GM10847 (cell line): Measurements from ENCODE around the gene PGM5.

ENCODE experiments used
- POLR2A ChIP-seq: IDR thresholded peaks from 2 replicates; pipeline ENCODE4 v1.6.1; 2011; ENCODE audit not compliant: insufficient read length; ENCODE audit errors: extremely low read depth

PGM5 gene

GRCh38 chr9:68454579-68455334 is 98.3 kb downstream of the PGM5 start:
- no peak for TF ChIP-seq POLR2A

GRCh38 chr9:68455451-68455850 is 99.0 kb downstream of the PGM5 start:
- TF ChIP-seq POLR2A: no peak

- no peak for TF ChIP-seq POLR2A
Measured at GRCh38 chr9:68457803-68458202, 101.4 kb downstream of the PGM5 start.

- no peak for TF ChIP-seq POLR2A
Measured at GRCh38 chr9:68458918-68459317, 102.5 kb downstream of the PGM5 start.

- no peak for TF ChIP-seq POLR2A
Measured at GRCh38 chr9:68462105-68462775, 105.8 kb downstream of the PGM5 start.

- no peak for TF ChIP-seq POLR2A
Measured at GRCh38 chr9:68470067-68470466, 113.7 kb downstream of the PGM5 start.

GRCh38 chr9:68470634-68471033 is 114.2 kb downstream of the PGM5 start:
- TF ChIP-seq POLR2A: no peak

GRCh38 chr9:68472119-68472518 is 115.7 kb downstream of the PGM5 start:
- no peak for TF ChIP-seq POLR2A

GRCh38 chr9:68473790-68474189 is 117.4 kb downstream of the PGM5 start:
- TF ChIP-seq POLR2A: no peak

GRCh38 chr9:68476422-68476821 is 120.0 kb downstream of the PGM5 start:
- no peak for TF ChIP-seq POLR2A

GRCh38 chr9:68476847-68477246 is 120.4 kb downstream of the PGM5 start:
- no peak for TF ChIP-seq POLR2A

- TF ChIP-seq POLR2A: no peak
Measured at GRCh38 chr9:68480807-68481206, 124.4 kb downstream of the PGM5 start.

GRCh38 chr9:68482548-68482947 is 126.1 kb downstream of the PGM5 start:
- no peak for TF ChIP-seq POLR2A

- TF ChIP-seq POLR2A: no peak
Measured at GRCh38 chr9:68488126-68488525, 131.7 kb downstream of the PGM5 start.

GRCh38 chr9:68489646-68490045 is 133.2 kb downstream of the PGM5 start:
- TF ChIP-seq POLR2A: no peak

GRCh38 chr9:68492806-68493205 is 136.4 kb downstream of the PGM5 start:
- no peak for TF ChIP-seq POLR2A

GRCh38 chr9:68493541-68493940 is 137.1 kb downstream of the PGM5 start:
- TF ChIP-seq POLR2A: no peak

GRCh38 chr9:68493958-68494577 is 137.7 kb downstream of the PGM5 start:
- TF ChIP-seq POLR2A: no peak
